CD1c-positive myeloid dendritic cell (primary cell): ENCODE results near the gene FAM20B.
"Not testable (repeated sequence)": the region's sequence is repeated elsewhere in the genome, so short reads cannot be mapped to it uniquely, and the experiment has no call there.

Experiments used
- DNase-seq: peaks from one replicate; pipeline ENCODE4 v3.0.0-alpha.2; 2016; ENCODE audit errors: extremely low spot score

FAM20B gene, protein sequence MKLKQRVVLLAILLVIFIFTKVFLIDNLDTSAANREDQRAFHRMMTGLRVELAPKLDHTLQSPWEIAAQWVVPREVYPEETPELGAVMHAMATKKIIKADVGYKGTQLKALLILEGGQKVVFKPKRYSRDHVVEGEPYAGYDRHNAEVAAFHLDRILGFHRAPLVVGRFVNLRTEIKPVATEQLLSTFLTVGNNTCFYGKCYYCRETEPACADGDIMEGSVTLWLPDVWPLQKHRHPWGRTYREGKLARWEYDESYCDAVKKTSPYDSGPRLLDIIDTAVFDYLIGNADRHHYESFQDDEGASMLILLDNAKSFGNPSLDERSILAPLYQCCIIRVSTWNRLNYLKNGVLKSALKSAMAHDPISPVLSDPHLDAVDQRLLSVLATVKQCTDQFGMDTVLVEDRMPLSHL

DNA sequence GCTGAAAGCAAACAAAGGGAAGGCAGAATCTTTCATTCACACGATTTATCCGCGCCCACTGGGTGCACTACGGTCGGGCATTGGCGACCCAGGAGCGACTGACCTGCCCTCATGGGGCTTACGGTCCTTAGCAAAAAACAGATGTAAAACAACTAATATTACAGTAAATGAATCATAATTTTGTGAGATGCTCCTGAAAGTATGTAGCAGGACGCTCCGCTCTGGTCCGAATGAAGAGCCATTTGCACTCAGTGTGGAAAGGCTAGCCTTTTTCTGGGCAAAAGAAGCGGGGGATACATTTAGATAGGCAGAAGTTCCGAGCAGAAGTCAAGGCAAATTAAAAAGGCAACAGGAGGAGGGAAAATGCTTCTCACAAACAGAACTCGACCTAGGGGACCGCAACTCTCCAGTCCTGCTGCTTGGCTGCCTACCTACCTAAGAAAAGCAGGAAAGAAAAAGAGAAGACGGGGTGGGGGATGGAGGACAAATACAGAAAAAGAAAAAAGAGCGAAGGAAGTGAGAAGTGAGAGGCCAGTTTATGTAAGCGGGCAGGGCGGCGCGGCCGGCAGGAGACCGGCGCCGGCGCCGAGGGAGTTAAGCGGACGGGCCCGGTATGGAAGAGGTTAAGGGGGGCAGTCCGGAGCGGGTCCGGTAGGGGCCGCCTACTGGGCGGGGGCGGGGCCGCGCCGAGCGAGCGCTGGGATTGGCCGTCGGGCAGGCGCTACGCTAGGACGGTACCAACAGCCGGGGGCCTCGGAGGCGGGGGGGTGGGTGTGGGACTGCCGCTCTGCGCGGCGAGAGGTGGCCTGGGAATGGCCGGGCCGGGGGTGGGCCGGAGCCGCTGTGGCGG lies at the start of gene FAM20B:
Gene FAM20B (plus strand): TSS at position 770 of the 850 bp plus-strand sequence. CDS start 17,954 bp downstream, outside the sequence.
- peak; percentile 92 for DNase-seq

DNA sequence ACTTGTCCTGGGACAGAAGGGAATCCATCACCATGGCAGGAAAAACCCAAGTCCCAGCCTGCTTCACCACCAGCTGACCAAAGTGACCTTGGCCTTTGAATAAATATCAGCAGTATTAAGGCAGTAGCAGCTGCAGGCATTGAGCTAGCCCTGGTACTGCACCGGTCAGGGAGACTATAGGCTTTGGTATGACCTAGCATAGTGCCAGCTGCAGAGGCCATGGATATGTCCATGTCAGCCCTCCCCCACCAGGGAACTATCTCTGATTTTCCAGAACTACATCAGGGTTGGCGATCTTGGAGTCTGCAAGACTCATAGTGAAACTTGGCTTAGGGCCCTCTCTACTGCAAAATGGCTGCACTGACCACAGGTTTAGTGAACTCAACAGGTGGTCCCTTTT lies 49.2 kb upstream of the FAM20B start:
- no peak for DNase-seq

DNA sequence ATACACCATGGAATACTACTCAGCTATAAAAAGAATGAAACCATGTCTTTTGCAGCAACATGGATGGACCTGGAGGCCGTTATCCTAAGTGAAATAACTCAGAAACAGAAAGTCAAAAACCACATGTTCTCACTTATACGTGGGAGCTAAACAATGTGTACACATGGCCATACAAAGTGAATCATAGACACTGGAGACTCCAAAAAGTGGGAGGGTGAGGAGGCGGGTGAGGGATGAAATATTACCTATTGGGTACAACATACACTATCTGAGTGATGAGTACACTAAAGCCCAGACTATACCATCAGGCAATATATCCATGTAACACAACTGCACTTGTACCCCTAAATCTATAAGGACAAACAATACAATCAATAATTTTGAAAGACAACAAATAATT lies 39.5 kb upstream of the FAM20B start:
- DNase-seq, result no peak

DNA sequence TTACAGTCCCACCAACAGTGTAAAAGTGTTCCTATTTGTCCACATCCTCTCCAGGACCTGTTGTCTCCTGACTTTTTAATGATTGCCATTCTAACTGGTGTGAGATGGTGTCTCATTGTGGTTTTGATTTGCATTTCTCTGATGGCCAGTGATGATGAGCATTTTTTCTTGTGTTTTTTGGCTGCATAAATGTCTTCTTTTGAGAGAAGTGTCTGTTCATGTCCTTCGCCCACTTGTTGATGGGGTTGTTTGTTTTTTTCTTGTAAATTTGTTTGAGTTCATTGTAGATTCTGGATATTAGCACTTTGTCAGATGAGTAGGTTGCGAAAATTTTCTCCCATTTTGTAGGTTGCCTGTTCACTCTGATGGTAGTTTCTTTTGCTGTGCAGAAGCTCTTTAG lies 37.5 kb upstream of the FAM20B start:
- DNase-seq, result not testable (repeated sequence)

DNA sequence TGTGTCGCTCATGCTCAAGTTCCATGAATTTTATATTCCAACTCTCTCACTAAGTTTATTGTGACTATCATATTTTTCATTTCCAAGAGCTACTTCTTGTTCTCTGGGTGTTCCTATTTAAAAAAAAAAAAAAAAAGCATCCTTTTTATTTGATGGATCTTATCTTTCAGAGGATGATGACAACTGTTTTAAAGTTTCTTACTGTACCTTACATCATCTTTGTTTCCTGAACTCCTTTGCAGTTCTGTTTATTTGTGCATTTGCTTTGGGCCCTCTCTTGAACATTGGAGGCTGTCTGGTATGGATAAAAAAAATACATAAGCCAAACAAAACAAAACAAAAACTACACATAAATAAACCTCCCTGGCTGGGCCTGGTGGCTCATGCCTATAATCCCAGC lies 32.1 kb upstream of the FAM20B start:
- DNase-seq, result no peak

DNA sequence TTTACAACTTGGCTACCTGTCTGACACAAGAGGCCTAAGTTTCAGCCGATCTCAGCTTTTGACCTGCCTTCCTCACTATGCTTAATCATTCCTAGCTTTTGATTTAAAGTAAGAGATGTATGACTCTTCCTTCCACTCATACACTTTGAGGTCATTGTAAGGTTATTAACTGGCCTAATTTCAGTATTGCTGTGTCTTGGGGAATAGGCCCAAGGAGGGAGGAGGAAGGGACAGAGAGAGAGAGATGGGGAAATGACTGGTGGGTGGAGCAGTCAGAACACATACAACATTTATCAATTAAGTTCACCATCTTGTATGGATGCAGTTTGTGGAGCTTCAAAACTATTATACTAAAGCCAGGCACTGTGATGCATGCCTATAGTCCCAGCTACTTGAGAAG lies 28.3 kb upstream of the FAM20B start:
- DNase-seq, result no peak

DNA sequence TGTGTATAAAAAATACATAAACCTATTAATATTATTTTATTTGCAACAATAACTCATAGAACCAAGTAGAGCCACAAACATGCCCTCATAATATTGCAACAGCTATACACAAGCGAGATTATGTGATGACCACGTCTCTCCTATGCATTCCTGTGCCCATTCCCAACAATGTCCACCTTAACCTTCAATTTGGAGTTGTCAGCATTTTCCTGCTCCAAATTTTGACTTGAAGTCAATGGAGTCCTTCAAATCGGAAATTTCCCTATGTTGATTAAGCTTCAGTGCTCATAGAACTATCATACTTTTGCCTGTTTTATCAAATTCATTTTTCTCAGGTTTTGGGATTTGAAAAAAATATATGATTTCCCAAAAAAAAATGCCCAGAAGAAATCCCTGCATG lies 27.4 kb upstream of the FAM20B start:
- DNase-seq, result no peak

DNA sequence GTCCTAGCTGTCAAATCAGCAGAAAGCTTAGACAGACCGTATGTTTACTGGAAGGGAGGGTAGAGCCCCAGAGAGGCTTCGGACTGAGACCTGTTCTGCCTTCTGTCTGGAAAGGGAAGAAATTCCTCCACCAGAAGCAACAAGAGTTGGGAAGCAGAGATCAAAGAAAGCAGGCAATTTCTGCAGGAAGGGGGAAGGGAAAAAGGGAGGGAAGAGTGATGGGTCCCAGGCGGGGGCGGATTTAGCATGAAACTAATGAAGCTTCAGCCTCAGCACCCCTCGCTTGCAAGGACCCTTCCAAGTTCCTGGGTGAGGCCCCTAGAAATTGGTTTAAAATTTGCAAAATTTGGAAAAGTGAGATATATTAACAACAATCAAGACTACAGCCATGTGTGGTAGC lies 26.6 kb upstream of the FAM20B start:
- no peak for DNase-seq

DNA sequence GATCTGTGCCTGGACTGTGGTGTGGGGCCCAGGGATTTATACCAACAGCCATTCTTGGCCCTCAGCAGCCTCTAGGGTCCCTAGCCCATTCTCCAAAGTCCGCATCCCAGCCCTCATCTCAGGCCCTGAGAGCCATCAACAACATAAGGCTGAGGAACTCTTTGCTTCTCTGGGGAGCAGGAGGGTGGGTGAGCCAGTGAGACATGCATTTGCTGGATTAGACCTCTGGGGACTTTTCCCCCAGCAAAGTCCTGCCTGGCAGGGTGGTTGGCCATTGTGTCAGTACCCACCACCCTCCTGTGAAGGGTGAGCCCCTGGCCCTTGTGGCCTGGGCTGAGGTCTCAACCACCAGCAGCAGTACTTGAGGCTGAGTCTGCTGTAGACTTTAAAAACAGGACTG lies 24.2 kb upstream of the FAM20B start:
- no peak for DNase-seq

DNA sequence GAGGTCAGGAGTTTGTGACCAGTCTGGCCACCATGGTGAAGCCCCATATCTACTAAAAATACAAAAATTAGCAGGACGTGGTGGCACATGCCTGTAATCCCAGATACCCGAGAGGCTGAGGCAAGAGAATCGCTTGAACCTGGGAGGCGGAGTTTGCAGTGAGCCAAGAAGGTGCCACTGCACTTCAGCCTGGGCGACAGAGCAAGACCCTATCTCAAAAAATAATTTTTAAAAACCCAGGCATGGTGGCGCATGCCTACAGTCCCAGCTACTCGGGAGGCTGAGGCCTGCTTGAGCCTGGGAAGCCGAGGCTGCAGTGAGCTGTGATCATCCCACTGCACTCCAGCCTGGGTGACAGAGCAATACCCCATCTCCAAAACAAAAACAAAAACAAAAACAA lies 23.6 kb upstream of the FAM20B start:
- not testable (repeated sequence) for DNase-seq

DNA sequence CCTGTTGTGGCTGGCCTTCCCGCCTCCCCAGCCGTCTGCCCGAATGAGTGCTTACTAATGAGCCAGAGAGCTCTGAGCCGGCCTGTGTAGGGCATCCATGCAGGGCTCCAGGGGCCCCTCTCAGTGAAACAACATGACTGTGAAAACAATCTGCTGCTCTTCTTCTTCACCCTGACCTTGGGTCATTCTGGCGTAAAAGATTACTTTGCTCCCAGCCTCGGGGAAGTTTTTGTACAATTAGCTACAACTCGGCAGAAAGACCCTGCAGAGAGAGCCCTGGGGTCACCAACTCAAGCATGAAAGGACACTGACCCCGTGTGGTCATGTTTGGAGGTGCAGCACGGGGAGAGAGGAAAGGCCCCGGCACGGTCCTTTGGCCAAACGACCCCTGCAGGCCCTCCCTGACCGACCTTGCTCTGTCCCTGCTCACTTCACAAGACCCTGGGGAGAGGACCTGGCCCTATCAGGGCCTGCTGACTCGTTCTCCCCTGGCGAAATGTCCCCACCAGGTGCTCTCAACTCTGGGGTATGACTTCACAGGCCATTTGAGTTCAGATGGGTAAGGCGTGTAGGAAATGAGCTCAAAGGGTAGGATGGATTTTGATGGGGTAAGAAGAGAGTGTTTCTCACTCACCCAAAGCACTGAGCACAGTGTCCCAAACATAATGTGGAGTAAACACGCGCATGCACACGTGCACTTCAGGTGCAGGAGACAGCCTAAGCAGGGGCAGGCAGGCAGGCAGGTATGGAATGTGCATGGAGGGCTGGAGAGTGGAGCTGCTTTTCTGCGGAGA lies 22.9 kb upstream of the FAM20B start:
- DNase-seq, result peak; percentile 64

DNA sequence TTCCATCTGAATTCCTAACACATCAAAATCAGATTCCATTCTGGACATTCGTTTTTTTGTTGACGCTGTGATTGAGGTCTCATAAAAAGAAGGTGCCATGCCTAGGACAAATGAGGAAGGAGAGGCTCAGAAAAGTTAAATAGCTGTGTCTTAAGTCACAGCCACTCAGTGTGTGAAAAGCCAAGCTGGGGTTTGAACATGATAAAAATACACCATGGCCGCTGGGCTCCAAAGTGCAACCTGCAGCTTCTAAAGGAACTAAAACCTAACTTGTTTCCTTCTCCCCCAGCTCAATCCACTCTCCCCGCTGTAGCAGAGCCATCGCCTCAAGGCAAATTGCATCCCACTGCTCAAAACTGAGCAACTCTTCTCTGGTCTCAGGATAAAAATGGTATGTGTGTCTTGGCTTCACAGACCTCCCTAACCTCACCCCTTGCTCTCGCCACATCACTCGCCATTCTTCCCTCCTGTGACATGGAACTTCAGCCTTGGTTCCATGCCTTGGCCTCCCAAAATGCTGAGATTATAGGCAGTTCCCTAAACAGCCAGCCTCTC lies 22.1 kb upstream of the FAM20B start:
- DNase-seq, result no peak

DNA sequence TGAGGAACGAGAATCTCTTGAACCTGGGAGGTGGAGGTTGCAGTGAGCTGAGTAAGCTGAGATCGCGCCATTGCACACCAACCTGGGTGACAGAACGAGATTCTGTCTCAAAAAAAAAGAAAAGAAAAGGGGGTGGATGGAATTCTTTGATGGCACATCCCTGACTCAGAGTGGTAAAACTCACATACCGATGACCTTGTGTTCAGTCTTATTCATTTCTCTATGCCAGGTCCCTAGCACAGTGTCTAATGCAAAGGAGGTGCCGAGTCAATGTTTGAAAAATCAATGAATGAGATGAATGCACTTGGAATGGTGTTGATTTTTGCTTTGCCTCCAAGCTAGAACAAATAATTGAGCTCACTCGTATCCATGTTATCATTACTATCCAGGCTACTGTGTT lies 18.5 kb upstream of the FAM20B start:
- DNase-seq, result no peak

DNA sequence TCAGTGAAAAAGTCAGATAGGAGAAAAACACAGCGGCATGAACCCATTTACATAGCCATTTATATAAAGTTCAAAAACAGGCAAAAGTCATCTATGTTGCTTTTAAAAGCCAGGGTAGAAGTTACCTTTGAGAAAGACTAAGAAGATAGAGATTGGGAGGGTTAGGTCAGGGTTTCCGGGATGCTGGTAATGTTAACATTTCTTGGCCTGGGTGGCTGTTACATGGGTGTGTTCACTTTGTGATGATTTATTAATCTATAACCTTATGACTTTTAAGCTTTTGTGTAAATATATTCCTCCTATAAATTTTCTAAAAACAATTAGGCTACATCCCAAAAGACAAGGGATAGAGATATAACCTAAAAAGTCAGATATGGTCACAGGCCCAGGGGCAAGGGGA lies 15.0 kb upstream of the FAM20B start:
- DNase-seq, result no peak

DNA sequence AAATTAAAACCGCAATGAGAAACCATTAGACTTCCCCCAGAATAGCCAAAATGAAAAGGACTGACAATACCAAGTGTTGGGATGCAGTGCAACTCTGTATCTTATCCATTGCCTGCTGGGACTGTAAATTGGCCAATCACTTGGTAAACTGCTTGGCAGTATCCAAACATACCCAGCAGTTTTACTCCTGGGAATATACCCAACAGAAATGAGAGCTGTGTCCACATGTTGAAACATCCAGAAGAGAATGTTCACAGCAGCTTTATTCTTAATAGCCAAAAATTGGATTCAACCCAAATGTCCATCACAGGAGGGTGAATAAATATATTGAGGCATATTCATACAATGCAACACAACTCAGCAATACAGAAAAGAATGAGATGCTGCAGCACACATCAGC lies 13.7 kb upstream of the FAM20B start:
- no peak for DNase-seq

DNA sequence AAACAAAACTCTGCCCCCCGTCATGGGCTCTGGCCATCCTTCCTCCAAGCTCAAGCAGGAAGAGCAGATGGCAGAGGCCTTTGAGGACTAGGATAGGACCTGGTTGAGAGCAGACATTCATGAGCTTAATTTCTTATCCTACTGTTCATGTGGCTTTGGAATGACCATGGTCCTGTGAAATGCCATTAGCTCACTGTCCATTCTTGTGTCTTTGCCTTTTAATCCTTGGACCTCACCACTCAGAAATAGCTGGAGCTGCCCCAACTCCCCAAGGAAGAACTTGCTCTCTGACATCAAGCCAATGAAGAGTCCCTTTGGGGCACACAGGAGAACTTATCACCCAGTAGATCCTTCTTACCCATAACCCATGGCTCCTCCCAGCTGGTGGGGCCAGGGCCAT lies 11.6 kb upstream of the FAM20B start:
- DNase-seq, result no peak

DNA sequence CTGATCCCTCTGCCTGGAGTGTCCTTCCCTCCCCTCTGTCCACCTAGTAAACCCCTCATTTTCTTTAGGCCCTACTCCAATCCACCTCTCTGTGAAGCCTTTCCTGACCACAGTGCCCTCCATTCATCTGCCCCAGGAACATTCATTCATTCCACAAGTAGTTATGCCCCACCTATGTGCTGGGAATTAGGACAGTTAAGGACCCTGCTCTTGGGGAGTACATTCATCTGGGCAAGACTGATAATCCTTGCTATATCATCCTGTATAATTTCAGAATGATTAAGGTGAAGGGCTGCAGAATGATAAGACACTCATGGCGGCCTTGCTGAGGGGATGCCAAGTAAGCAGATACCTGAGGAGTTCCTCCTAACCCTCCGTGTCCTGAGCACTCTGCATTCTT lies 10.3 kb upstream of the FAM20B start:
- DNase-seq, result no peak

DNA sequence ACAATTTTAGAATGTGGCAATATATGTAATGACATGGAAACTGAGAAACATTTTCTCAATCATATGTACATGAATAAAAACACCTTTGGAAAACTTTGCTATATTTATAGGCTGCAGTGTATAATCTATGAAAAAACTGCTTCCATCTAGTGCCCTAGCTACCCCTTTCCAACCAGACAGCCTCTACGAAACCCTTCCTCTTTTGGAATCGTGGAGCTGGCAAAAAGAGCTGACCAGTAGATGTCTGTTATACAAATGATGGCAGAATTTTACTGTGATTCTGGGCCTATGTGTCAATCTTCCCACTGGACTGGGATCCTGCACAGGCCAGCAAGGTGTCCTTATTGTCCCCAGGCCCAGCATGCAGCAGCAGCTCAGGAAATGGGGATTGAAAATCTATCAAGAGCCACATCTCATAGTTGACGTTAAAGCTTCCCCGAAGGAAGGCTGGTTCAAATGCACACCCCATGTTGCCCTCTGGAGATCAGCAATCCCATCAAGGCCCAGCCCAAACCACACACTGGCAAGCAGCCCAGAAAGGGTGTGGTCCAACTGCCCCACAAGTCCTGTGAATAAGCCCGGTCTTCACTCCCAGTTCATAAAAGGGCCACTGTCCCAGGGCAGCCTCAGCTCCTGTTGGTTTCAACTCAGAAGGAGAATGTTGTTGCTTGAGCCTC lies 8.8 kb upstream of the FAM20B start:
- peak; percentile 59 for DNase-seq

DNA sequence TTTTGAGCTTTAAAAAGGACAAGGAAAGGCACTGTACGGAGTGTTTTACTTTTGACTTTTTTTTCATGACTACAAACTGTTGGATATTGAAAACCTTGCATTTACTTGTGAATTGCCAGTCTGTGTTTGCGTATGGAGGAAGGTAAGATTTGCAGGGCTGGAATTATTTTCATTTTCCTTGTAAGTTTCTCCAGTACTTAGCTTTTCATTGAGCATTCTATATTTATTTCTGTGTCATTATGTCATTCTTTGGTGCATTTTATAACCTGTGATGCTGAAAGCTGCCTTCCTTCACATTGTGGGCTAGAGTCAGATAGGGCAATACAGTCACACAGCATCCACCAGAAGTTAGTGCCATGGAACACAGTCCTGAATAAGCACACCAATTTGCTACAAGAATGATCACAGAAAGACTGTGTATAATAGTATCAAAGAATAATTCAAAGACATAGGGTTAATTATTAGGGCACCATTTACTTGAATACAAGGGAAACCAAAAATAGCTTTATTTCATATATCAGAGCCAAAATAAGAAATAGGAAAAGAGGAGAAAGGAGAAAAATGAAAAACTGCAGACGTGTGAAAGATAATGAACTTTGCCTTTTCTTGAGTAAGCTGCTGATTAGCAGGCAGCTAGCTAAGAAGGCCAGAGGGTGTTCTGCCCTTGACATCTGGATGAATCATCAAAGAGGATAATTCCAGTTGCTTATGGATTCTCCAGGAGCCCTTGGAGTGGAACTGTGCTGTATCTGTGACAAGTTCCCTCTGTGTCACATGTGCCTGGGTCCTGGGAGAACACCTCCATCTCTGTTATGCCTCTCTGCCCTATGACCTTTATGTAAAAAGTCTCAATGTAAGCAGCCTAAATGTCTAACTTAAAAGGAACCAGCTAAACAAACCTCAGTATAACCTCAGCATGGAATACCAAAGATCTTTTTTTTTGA lies 8.0 kb upstream of the FAM20B start:
- no peak for DNase-seq

DNA sequence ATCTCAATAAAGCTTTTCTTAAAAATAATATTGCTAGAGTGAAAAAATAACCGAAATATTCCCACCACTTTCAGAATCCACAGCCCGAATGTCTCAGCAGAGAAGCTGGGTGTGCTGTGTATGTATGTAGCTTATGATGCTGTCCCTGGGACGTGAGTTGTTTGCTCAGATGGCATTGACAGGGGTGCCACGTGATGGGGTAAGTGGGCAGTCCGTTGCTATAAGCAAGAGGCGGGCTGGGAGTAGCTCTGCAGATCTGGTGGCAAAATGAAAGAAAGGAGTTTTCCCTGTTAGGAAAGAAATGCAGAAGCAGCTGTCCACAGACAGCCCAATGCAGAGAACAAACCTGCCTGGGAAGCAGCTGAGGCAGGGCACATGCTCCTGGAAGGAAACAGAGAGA lies 3.8 kb upstream of the FAM20B start:
- DNase-seq, result no peak
